GM12801 (cell line): Measurements from ENCODE around the gene ULBP3.

ENCODE experiments used
- CTCF ChIP-seq: IDR thresholded peaks from one replicate; pipeline ENCODE4 v1.5.1; 2011; ENCODE audit warnings: control low read depth; ENCODE audit not compliant: insufficient read length; ENCODE audit errors: extremely low read depth

Gene ULBP3

GRCh38 chr6:150037526-150038201 is 31.3 kb downstream of the ULBP3 start:
- no peak for TF ChIP-seq CTCF

- TF ChIP-seq CTCF = no peak
Observed at GRCh38 chr6:150036081-150036480, 32.8 kb downstream of the ULBP3 start.

- TF ChIP-seq CTCF = no peak
Observed at GRCh38 chr6:150033207-150033771, 35.6 kb downstream of the ULBP3 start.

GRCh38 chr6:150032598-150032997 is 36.3 kb downstream of the ULBP3 start:
- no peak for TF ChIP-seq CTCF

GRCh38 chr6:150030611-150031010 is 38.3 kb downstream of the ULBP3 start:
- no peak for TF ChIP-seq CTCF

GRCh38 chr6:150029749-150030148 is 39.2 kb downstream of the ULBP3 start:
- TF ChIP-seq CTCF = no peak

- no peak for TF ChIP-seq CTCF
Observed at GRCh38 chr6:150029276-150029675, 39.6 kb downstream of the ULBP3 start.
